H1 (cell line): ENCODE results near the gene LY6G5C. TPM values are rescaled to one million over a fixed set of nuclear protein-coding genes. Genes with fewer than 3 reads are reported as not detected.

Experiments
- BACH1 ChIP-seq: IDR thresholded peaks from 2 replicates; pipeline ENCODE4 v1.6.1; 2012; ENCODE audit warnings: low read length, improper control_type of control experiment
- KDM5A ChIP-seq: fragments of 200-600 bp; IDR thresholded peaks from 2 replicates; pipeline ENCODE4 v1.7.1; 2012; ENCODE audit warnings: mild to moderate bottlenecking, low read length, inconsistent platforms, mixed read lengths
- NRF1 ChIP-seq: IDR thresholded peaks from 2 replicates; pipeline ENCODE4 v1.6.1; 2011; ENCODE audit warnings: mild to moderate bottlenecking, low read depth, low read length, improper control_type of control experiment
- SP1 ChIP-seq: IDR thresholded peaks from 2 replicates; pipeline ENCODE4 v1.6.1; 2011; ENCODE audit warnings: low read depth, low read length
- TAF7 ChIP-seq: optimal IDR thresholded peaks from 2 replicates; pipeline ENCODE3; 2011; ENCODE audit warnings: low read depth, mild to moderate bottlenecking, inconsistent platforms, low read length, moderate library complexity, borderline replicate concordance
- polyA plus RNA-seq, 7 experiments: library from polyadenylated mRNA; depleted of rRNA in 3 of 7; stranded (reverse) in 5 of 7; unstranded in 2 of 7; fragments of >200 nt in 5 of 7; fragments of 200-250 nt in 2 of 7; gene quantifications; 1 replicate in 5 of 7; 2 replicates in 1 of 7; 4 replicates in 1 of 7; pipeline versions ENCODE4 v1.2.1 to v1.2.3, GENCODE V29; 2011 to 2013; ENCODE audit warnings: missing spikeins in 2 of 7, mixed read lengths in 2 of 7
- total RNA-seq: library from RNA; stranded (reverse); fragmentation: NEBNext Ultra II Directional; extraction: Animal tissue kit (Norgen Biotek cat#: 25700); gene quantifications from 2 replicates; pipeline ENCODE4 v1.2.1, GENCODE V29; 2021

The LY6G5C gene
- total and polyA plus RNA-seq, 2 of the 8 experiments (the other 6 are each of a cell fraction or from before 2014, with no cell fraction given) = 1.1 to 1.8 TPM

- TF ChIP-seq KDM5A = no peak
- TF ChIP-seq BACH1 = no peak
- TF ChIP-seq TAF7 = no peak
- no peak for TF ChIP-seq SP1
- no peak for TF ChIP-seq NRF1
Observed at GRCh38 chr6:31719001-31719400, 38.1 kb upstream of the LY6G5C start (continued).
